Activated CD8-positive, alpha-beta memory T cell treated with anti-CD3 and anti-CD28 coated beads, Interleukin-2, amount 50 U/mL, for 4 hours (primary cell): ENCODE results near the gene MAB21L4.

Experiments
- DNase-seq: peaks from one replicate; pipeline ENCODE4 v3.0.0-alpha.2; 2020

Gene MAB21L4

DNA sequence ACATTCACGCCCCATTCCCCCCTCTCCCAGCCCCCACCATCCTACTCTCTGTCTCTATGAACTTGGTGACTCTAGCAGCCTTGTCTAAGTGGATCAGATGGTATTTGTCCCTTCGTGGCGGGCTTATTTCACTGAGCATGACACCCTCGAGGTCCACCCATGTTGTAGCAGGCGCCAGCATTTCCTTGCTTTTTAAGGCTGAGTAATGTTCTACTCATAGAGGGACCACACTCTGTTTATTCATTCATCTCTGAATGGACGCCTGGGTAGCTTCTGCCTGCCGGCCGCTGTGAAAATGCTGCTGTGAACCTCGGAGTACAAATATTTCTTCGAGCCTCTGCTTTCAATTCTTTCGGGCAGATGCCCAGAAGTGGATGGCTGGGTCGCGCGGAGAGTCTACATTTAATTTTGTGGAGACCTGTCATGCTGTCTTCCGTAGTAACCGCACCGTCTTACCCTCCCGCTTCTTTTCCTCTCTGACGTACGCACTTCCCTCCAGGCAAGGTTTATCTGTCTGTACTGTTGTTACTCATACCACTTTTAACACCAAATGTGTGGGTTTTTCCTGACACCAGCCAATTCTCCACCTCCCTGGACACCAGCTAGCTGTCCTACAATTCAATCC lies 15.8 kb upstream of the MAB21L4 start:
- no peak for DNase-seq

DNA sequence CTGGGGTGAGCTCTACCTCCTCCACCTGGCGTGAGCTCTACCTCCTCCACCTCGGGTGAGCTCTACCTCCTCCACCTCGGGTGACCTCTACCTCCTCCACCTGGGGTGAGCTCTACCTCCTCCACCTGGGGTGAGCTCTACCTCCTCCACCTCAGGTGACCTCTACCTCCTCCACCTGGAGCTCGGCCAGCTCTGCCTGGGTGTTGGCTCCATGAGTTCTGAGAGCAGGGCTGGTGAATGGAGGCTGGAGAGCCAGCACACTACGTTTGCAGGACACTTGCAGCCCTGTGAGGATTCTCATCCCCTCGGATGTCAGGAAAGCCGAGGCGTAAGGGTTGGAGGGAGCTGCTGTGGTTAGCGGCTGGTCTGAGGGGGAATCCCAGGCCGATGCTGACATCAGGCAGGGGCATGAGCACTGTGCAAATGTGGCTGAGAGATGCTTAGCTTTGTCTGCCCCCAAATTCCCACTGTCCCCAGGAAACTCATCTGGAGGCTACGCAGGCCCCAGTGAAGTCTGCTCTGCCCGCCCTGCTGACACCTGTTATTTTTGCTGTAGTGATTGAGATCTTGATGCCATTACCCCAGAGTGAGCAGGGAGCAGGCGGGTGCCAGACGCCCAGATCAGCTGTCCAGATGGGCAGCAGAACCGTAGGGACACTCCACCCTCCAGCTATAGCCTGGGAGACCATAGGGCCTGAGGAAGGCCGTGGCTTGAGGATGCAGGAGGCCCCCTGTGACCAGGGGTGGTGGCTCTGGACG lies 13.4 kb upstream of the MAB21L4 start:
- DNase-seq = no peak

DNA sequence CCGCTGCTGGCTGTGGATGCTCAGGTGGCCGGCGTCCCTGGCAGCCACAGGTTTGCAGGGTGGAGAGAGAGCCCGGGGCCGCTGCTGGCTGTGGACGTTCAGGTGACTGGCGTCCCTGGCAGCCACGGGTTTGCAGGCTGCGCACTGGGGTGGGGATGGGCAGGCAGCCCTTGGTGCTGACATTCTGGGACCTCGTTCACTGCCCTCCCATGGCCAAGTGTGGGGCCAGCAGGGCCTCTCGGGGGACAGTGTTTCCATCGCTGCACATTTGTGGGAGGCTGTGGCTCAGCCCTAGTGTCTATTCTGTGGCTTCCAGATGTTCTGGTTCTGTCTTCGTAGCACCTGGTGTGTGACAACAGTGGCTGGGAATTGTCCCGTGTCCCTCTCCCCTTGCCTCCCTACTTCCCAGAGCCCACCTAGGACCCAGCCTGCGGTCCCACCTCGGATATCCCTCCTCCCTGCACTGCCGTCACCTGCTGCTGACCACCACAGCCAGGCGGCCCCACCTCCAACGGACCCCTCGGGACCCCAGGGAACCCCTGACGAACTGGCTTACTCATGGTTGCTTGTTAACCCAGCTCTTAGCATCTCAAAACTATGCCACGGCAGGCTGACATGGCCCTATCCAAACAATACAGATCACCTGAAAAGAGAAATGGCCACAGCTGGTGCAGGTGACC lies 11.1 kb upstream of the MAB21L4 start:
- no peak for DNase-seq

DNA sequence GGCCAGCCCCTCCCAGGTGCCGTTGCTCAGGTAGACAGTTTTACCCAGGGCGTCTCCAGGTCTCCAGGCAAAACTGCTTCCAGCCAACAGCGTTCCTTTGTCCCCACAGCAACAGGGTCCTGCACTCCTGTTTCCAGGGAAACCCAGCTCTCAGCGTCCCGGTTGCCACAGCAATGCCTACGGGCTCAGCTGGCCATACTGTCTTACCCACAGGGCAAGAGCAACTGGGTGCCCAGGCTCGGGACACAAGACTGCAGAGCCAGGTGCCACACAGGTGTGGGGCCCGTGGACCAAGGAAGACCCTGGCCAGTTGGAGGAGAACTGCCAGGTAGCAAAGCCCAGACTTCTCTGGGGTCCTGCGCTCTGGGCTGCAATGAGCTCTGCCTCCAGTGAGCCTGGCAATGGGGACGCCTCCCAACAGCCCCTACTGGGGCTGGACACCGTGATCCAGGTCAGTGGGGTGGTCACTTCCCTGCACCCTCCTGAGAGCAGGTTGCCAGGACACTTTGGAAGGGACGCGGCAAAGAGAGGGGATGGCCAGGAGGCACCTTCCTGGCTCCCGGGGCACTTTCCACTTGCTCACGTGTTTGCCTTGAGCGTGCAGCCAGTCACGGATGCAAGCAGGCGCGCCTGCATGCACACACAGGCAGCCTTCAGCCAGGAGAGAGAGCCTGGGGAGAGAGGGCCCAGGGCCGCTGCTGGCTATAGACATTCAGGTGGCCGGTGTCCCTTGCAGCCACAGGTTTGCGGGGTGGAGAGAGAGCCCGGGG lies 10.4 kb upstream of the MAB21L4 start, which contains the start of gene CROCC2:
Gene CROCC2 (plus strand): TSS at position 196 of the 770 bp plus-strand sequence. CDS start 178 bp downstream, at position 374.
- DNase-seq = no peak

DNA sequence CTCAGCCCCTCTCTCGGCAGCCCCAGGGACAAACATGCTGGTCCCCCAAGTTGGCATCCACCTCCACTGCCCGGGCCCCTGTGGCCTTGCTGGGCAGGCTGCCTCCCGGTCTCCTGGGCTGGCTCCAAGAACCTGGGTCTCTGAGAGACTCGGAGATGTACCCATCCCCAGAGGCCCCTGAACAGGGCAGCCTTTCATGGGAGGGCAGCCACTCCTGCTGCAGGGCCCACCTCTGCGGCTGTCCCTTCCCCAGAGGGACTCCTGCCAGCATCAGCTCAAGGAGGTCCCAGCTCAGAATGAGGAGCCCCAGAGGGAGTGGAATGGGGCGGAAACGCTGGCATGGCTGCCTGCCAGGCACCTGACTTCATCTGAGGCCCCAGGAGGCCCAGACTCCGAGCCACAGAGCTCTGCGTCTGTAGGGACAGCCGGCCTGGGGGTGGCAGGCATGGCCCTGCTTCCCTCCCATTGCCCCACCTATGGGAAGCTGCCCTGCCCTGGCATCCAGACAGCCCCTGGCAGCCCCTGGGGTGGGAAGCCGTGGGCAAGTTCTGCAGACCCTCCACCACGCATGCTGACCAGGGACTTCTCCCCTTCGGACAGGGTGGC lies 9.3 kb upstream of the MAB21L4 start:
- DNase-seq = no peak

DNA sequence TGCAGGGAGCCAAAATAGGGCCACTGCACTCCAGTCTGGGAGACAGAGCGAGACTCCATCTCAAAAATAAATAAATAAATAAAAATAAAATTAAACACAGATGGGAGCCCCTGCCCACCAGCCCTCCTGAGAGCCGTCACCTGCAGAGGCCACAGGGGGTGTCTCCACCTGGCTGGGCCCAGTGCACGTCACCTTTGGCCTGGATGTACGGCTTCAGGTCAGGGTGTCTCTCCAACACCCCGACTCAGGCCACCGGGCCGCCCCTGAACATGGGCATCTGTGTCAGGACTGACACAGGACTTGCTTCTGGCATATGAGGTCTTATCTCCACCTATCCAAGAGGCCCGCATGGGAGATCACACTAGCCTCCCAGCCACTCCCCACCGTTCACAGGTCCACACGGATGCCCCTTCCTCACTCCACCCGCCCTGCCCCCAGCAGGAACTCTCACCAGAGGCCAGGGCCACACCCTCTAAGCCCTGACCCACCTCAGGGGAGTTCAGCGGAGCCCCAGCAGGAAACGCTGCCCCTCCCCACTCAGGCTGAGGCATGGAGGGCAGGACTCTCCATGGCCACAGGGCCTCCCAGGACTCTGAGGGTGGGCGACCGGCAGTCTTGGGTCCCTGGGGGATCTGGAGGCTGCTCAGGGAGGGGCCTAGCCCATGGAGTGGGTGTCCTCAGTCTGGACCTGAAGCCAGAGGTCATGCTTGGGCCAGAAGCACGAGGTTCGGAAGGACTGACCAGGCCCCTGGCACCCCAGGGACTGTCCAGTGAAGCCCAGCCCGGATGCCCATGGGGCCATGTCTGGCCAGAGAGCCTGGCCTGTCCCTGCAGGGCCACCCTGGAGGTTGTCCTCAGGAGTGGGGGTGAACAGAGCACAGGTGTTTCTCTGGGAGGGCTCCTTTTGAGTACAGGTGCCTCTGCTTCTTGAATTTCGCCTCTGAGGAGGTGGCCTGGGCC lies 8.5 kb upstream of the MAB21L4 start:
- DNase-seq = no peak

DNA sequence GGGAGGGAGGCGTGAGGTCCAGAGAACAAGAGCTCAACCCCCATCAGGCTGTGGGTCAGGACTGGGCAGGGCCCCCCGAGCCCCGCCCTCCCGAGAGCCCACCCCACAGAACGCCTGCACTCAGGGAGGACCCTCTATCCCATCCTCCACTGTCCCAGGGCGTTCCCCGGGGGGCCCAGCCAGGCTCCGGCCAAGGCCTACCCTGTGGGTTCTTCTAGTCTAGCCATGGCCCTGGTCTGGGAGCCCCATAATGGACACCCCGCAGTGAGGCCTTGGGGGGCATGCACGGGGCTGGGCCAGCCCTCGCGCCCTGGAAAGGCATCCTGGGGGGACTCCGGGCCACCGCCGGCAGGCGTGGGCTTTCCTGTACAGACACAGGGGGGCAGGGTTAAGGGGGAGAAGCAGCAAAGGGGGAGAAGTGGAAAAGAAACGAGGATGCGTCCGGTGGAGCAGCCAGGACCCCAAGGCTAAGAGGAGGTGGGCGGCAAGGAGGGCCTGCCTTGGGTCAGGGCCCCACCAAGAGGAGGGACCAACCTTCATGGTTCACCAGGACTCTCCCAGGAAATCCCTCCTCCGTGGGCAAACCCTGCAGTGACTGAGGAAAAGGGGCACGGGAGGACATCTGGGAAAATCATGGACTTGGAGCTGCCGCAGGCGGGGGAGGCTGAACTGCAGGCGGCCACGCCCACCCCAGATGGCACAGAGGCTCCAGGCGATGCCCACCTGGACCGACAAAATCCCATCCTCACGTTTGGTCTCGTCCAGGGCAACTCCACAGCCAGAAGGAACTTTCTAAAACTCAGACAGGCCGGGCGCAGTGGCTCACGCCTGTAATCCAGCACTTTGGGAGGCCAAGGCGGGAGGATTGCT lies 7.5 kb upstream of the MAB21L4 start:
- DNase-seq = no peak

DNA sequence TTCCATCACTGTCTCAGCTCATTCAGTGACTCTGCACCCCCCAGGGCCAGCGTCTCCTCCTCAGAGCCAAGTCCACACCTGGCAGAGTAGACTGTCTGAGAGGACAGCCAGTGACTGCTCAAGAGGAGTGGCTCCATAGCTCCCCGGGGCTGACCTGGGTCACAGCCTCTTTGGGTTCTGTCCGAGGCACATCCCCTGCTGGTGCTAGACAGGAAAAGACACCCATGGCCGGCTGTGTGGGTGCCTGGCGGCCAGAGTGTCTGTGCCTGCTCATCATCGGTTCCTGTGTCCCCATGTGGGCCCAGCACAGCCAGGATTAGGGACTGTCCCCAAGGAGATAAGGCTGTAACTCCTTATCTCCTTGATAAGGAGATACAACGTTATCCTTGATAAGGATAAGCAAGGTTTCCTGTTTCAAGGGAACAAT lies 6.7 kb upstream of the MAB21L4 start:
- DNase-seq = no peak

DNA sequence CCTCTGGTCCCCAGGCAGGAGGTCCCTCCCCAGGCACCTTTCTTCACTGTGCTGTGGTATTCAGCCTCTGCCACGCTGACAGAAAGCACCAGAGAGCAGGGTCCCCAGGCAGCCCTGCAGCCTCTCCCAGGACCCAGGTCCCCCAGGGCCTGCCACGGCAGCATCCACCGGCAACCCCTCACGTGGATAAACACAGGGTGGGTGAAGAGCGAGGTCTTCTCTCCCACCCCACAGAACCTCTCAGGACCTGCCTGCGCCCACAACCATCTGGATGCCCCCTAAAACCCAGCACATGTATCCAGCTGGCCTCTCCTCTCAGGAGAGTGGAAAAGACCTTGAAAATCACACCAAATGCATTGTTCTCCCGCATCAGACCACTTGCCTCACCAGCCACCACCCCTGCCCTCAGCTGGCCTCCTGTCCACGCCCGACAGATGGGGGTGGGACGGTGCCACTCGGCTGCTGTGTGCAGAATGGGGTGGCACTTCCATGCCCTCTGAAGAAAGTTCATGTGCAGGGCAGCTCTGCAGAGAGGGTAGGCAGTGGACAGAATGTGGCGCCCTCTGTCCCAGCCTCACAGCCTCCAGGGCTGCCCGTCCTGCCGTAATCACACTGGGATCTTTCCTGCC lies 6.1 kb upstream of the MAB21L4 start:
- DNase-seq = no peak

DNA sequence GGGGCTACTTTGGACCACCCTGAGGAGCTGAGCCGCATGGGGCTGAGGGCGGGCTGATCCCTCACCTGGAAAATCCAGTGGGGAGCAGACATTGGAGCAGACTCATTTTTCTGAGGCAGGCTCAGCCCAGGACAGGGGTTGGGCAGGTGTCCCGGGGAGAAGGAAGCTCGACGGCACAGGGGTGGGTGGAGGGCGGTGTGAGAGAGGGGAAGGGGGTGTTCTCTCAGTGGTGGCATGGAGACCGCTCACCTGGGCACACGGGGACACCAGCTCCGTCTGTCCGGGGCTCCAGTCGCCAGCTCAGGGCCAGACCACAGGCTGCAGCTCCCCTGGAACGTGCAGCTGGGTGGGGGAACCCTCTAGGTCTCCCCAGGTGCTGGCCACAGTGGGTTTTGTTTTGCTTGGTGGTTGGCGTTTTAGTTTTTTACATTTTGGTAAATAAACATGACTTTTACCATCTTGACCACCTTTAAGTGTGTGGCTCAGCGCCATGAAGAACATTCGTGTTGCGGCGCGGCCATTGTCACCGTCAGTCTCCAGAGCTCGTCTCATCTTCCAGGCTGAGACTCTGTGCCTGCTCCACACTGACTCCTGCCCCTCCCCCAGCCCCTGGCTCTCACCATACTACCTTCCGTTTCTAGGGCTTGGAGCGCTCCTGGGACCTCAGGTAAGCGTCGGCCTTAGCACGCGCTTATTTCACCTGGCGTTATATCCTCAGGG lies 4.3 kb upstream of the MAB21L4 start:
- no peak for DNase-seq

DNA sequence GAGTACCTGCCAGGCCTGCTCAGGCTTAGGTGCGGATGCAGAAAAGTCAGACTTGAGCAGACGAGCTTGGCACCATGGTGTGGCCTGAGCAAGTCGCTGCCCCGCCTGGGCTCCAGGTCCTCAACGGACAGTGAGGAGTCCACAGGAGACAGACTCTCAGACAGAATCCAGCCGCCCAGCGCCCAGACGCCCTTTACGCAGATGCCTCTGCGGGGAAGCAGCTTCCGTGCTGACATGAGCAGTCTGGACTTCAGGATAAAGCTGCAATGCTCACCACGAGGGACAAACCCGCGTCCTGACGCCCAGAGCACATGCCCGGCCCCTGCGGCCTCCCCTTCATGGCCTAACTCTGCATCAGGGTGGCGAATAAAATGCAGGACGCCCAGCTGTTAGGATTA lies 3.5 kb upstream of the MAB21L4 start:
- no peak for DNase-seq

DNA sequence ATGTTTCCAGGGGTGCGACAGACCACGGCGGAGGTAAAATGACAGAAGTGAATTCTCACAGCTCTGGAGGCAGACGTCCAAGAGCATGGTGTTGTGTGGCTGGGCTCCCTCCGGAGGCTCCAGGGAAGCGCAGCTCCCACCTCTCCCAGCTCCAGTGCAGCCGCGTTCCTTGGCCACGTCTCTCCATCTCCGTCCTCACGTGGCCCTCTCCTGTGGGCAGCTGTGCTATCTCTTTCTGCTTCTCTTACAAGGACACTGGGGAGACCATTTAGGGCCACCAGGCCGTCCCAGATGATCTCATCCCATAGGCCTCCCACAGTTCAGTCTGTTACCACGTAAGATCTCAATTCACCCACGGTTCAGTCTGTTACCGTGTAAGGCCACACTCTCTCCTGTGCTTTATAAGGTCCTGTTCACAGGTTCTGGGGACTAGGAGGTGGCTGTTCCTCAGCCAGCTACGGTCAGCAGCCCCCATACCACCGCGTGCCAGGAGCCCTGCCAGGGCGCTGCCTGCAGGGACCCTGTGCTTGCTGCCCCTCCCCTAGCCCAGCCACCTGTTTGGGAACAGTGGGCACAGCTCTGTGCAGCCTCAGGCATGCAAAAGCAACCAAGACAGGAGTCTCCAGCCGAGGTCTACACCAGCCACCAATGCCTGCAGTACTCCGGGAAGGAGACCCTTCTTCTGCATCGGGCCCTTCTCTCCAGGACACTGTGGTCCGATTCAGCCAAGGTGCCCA lies 2.9 kb upstream of the MAB21L4 start:
- no peak for DNase-seq

DNA sequence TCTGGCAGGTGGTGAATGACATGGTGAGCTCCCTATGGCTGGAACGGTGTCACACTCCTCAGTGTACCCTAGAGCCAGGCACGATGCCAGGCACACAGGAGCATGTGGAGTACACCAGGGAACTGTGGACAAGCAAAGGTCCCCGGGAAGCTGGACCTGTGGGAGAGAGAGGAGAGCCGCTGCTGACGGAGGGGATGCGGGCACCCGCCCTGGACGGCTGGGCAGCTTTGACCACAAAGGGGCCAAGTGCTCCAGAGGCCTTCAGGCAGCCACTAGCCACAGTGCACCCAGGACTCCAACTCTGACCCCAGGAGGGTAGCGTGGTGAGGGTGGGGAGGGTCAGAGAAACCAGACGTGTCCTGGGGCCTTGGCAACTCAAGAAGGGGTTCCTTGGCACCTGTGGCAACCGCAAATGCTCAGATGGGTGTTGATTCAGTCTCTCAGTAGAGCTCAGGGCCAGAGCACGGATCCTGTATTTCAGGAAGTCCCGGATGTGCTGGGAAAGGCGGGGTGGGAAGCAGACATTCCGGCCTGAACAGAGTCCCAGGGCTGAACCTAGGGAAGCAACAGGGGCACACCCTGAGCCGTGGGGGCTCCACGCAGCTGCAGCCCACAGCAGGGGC lies 2.3 kb upstream of the MAB21L4 start:
- no peak for DNase-seq

DNA sequence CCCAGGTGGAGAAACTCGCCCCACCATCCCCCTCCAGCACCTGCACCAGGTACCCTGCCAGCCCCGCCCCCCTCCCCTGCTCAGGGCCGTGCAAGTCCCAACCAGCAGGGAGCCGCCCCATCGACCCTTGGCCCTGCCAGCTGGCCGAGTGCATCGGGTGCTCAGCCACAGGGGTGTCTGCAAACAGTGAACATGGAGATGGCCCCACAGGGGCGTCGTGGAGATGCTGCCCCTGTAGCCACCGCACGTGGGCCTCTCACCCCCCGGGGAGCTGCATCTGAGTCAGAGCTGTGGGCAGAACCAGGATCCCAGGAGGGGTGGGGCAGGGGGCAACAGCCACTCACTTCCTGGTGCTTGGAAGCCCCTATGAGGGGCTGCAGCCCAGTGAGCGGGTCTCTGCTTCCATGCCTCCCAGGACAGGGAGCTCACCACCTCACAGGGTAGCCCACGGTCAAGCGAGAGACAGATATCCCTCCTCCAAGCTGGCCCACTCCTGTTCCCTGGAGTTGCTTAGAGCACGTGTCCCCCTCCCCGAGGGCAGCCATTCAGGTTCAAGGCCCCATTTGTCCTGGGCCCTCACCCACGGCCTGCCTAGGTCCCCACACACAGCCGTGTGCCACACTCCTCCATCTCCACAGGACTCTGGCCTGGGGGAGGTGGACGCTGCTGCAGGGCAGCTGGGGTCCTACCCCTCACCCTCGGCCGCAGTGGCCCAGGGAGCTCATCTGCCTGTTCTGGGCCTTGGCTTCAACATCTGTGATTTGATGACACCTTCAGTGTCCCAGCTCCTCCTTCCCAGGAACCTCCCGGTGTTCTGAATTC lies 1.1 kb upstream of the MAB21L4 start:
- no peak for DNase-seq

DNA sequence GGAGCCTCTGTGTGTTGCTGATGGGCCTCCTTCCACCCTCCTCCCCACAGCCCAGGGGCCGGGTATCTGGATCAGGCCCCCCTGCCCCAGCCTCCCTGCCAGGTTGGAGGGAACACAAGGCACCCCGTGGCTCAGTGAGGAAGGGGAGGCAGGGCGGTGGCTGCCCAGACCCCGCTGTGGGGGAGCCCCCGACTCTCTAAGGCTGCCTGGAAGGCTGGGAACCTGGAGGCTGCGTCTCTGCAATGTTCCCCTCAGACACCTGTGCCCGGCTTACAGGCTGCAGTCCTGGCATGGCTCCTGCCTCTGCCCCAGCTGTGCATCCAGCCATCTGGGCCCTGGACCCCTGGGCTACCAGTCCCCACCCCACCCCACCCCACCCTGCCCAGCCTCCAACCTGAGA lies 438 bp upstream of the MAB21L4 start:
- DNase-seq = no peak

DNA sequence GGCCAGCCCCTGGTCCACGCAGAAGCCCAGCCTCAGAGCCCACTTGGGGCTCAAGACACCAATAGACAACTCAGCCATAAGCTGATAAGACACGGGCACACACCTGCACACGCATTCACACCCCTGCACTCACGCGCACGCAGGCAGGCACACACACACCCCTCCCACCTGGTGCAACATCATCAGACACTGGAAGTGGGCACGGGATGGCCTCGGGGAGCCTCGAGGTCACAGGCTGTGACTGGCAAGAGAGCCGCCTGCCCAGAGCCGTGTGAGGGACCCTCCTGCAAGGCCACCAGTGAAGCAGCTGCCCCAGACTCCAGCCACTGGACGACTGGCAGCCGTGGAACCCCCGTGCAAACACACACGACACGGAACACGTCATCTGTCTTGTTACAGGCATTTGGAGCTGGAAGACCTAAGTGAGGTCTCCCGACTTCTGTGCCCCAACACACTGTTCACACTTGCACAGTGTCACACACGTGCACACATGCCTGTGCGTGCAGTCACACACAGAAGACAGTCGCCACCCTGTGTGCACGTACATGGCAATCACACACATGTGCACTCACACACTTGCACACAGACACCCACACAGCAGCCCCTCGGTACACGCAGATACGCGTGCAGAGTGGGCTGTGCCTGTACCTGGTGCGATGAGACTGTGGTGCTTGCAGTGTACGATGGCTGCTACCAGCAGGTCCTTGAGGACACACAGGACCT lies 959 bp downstream of the MAB21L4 start:
- DNase-seq = no peak

DNA sequence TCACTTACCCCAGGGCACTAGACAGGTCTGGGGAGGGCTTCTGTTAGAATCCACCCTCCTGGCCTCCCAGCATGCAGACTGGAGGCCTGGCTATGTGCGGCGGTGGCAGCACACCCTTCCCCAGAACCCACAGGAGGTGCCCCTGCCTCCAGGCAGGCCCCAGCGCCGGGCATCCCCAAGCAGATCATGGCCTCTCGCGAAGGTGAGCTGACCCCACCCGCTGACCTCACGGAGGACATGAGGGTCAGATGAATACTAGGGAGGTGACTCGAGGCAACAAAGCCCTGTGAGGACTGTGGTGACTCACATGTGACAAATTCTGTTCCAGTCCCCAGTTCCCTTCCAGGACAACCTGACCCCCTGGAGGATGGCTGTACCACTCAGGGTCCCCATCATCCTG lies 1.9 kb downstream of the MAB21L4 start:
- DNase-seq = no peak
